GM19328 (cell line): ENCODE results near the gene KCNQ1.

ENCODE experiments used
- ATAC-seq: cut with Tn5 transposase; IDR thresholded peaks from one replicate; pipeline ENCODE4 v1.9.1; 2021; ENCODE audit warnings: mild to moderate bottlenecking, moderate library complexity; ENCODE audit not compliant: unreplicated experiment

Gene KCNQ1

DNA sequence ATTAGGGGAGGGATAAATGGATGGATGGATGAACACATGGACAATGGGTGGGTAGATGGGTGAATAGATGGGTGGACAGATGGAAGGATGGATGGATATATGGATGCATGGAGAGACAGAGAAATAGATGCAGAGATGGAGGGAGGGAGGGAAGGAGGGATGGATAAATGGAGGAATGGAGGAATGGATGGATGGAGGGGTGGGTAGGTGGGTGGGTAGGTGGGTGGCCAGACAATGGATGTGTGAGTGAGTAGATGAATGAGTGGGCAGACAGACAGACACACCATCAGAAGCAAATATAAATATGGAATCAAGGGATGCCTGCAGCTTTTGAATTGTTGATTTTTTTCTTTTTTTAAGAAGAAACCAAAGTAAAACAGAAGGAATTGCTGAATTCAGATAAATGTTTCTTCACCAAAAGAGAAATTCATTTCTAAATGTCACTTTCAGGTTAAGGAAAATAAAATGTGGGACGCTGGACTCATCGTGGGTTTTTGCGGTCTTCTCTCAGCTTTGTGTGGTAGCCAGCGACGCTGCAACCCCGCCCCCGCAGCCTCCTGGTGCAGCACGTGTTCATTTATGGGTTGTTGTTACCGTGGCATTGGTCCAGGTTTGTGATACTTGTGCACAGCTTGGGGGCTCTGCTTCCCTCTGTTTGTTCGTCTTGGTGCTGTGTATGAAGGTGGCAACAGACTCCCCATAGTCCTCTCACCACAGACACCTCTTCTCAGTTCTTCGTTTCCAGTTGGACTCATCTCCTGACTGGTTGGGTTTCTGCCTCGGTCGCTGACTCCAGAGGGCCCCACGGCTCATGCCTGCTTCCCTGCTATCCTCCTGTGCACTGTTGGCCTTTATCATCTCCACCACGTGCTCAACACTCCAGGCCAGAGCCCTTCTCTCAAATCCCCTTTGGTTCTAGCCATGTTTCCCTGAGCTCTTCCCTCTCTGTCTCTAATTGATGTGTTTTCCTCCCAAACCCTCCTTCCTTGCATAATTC is 364.3 kb downstream of the KCNQ1 start:
- ATAC-seq, result no peak

- no peak for ATAC-seq
Measured at GRCh38 chr11:2809854-2810253, 365.0 kb downstream of the KCNQ1 start.

GRCh38 chr11:2810411-2811205 is 365.8 kb downstream of the KCNQ1 start:
- ATAC-seq, result no peak

- no peak for ATAC-seq
Measured at GRCh38 chr11:2811206-2812091, 366.6 kb downstream of the KCNQ1 start.

DNA sequence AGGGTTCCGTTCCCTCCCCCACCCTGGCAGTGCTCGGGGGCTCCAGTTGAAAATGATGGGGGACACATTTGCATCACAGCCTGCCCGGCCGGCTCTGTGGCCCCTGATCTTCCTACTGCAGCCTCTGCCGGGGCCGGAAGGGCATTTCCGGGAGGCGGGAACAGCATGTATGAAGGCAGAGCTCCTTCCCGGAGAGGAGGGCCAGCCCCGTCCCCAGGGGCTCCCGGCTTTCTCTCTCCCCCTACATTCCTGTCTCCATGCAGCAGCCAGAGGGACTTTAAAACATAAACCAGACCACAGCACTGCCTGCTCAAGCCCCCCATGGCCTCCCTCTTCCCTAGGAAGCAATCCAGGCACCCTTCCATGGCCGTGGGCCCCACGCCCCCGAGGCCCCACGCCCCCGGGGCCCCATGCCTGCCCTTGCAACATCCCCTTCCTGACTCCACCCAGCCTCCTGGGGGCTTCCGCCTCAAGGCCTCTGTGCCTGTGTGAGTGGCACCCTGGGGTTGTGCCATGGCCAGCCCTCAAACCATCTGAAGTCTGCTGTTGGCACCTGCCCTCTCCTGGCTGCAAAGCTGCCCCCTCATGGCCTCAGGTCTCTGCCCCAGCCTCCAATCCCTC is 367.7 kb downstream of the KCNQ1 start:
- ATAC-seq, result no peak

GRCh38 chr11:2813141-2813908 is 368.5 kb downstream of the KCNQ1 start:
- no peak for ATAC-seq

DNA sequence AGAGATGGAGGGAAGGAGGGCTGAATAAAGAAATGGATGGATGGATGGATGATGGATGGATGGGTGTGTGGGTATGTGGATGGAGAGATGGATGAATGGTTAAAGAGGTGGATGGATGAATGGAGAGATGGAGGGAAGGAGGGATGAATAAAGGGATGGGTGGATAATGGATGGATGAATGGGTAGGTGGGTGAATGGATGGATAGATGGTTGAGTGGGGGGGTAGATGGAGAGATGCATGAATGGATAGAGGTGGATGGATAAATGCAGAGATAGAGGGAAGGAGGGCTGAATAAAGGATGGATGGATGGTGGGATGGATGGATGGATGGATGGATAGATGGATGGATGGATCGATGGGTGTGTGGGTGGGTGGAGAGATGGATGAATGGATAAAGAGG is 369.2 kb downstream of the KCNQ1 start:
- no peak for ATAC-seq

DNA sequence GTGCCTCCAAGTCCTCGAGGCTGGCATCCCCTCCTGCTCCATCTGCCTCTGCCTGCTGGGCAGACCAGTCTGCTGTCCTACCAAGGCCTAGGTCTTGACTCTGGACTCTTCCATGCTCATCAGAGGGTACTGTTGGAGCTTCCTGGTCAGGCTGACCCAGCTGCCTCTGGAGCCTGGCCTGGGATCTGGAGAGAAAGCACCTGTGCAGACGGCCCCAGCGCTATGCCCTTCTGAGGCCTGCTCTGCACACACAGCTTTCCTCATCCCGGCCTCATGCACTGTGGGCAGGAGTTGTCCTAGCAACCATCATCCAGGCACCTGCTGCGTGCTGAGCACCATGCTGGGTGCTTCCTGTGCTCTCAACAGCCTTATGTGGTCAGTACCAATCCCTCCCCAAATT is 369.9 kb downstream of the KCNQ1 start:
- ATAC-seq, result no peak

DNA sequence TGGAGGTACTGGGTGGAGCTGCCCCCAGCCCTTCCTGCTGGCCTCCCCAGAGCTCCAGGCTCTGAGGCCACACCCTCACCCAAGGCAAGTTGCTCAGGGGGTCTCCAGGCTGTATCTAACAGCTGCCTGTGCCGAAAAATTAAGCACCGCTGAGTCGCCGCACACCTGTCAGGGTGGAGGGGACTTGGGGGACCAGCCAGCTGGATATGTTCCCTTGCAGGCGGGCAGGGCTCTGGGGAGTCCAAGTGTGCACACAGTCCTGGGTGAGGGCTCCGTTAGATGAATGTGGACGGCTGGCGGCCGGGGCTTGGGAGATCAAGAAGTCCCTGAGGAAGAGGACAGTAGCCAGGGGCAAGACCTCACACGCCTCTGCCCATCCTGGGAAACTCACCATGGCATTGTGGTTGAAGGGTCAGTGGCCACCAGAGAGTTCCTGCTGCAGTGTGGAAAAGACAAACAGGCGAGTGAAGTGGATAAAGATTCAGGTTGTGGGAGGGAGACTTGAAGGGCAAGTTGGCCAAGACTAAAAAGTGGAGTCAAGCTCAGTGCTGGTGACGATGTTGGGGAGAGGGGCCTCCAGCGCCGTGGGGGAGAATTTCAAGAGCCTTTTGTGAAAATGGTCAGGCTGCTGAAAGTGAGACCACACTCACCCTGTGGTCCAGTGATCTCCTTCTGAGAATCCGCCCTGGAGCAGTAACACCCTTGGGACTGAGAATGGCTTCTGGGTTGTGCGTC is 371.1 kb downstream of the KCNQ1 start:
- no peak for ATAC-seq

GRCh38 chr11:2816523-2816922 is 371.7 kb downstream of the KCNQ1 start:
- ATAC-seq, result no peak

DNA sequence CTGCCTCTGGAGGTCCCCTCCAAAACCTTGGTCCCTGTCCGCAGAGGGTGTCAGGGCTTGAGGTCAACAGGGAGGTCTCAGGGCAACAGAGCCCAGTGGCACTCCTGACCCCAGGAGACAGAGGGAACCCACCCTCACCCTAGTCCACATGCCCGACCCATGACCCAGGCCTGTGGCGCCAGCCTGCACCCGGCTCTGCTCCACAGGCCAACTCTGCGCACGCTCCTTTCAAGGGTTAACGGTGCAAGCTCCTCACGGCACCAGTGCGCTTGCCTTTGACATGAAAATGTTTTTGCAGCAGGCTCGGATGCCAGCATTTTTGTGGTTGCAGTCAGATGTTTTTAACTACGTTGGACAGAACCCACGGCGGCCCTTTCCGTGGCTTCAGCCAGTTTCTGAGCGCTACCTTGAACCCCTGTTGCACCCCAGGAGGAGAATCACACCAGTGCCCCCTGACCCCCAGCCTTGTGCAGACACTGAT is 372.2 kb downstream of the KCNQ1 start:
- no peak for ATAC-seq

DNA sequence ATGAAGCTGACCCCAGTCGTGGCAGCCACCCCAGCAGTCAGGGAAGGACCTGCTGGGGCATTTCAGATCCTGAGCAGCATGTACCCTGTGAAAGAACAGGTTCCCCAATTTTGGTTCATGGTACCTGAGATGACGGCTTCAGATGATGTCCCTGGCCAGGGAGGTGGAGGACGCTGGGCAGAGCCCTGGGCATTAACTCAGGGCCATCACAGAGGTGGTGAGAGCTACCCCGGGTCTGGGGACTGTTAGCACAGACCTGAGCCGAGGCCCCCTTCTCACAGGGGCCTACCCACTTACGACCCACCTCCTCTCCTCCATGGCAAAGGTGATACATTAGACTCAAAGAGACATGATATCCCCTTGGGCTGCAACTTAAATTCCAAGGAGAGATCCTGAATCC is 372.6 kb downstream of the KCNQ1 start:
- ATAC-seq, result no peak

- no peak for ATAC-seq
Measured at GRCh38 chr11:2818021-2818420, 373.2 kb downstream of the KCNQ1 start.

DNA sequence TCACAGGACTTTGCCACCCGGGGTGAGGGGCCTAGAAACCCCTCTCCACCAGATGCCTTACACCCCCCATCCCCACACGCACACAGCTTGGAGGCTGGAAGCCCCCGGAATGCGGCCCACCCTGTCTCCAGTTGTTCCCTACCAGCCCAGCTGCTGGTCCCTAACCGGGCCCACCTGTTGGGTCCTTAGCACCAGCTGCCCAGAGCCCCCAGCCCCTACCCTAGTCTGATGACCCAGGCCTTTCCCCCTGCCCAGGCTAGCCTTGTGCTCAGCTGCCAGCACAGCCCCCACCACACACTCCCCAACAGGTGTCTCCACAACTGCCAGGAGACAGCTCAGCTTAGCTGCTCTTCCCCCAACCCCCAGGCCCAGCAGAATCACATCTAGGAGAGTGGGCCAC is 373.7 kb downstream of the KCNQ1 start:
- ATAC-seq, result no peak

- no peak for ATAC-seq
Measured at GRCh38 chr11:2819316-2819715, 374.5 kb downstream of the KCNQ1 start.

- ATAC-seq, result no peak
Measured at GRCh38 chr11:2820976-2821375, 376.2 kb downstream of the KCNQ1 start.

- ATAC-seq, result no peak
Measured at GRCh38 chr11:2821891-2822290, 377.1 kb downstream of the KCNQ1 start.

DNA sequence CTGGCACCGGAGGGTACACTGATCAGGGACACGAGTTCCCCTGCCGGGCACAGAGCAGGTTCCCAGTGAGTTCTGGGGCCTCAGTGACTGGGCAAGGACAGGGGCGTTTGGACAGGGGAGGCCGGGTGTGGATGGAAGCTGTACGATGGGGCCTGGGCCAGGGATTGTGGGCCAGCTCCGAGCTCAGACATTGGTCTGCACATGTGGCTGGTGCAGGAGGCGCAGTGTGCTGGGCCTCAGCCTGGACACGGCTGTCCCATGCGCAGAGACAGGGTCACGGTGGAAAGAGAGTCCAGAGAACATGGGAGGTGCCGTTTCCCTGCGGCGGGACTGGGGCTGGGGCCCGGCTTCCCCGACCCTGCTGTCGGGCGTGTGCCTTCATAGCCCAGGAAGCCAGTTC is 380.0 kb downstream of the KCNQ1 start:
- no peak for ATAC-seq
